ENCODE results near the gene SNURF.
A peak's percentile ranks its signal among the peaks of the same experiment; 100 is the strongest.
"Not testable (repeated sequence)": the region's sequence is repeated elsewhere in the genome, so short reads cannot be mapped to it uniquely, and the experiment has no call there.

Gene SNURF

DNA sequence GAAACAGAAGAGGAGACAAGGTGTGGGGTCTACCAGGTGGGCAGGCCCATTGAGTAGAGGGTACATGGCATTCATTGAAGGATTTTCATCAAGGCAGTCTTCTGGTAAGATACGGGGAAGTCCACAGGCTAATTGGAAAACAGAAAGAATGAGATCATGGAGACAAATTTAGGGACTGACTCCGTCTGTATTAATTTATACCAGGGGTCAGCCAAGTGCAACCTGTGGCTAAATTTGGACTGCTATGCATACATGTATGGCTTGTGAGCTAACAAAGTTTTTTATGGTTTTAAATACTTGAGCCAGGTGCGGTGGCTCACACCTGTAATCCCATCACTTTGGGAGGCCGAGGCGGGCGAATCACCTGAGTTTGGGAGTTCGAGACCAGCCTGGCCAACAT is 21.1 kb upstream of the SNURF start:
- no peak for DNase-seq (ENCODE audit: low read depth)
- H3K4me3 ChIP-seq (ENCODE audit: low read length) = no peak overlapping the region
- TF ChIP-seq, protein P1, sequence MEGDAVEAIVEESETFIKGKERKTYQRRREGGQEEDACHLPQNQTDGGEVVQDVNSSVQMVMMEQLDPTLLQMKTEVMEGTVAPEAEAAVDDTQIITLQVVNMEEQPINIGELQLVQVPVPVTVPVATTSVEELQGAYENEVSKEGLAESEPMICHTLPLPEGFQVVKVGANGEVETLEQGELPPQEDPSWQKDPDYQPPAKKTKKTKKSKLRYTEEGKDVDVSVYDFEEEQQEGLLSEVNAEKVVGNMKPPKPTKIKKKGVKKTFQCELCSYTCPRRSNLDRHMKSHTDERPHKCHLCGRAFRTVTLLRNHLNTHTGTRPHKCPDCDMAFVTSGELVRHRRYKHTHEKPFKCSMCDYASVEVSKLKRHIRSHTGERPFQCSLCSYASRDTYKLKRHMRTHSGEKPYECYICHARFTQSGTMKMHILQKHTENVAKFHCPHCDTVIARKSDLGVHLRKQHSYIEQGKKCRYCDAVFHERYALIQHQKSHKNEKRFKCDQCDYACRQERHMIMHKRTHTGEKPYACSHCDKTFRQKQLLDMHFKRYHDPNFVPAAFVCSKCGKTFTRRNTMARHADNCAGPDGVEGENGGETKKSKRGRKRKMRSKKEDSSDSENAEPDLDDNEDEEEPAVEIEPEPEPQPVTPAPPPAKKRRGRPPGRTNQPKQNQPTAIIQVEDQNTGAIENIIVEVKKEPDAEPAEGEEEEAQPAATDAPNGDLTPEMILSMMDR (conservative IDR thresholded peaks at IDR 0.05; ENCODE audit: low read length) = no peak

GRCh38 chr15:24938224-24938623 is 16.6 kb upstream of the SNURF start:
- not testable (repeated sequence) for DNase-seq (ENCODE audit: low read depth); H3K4me3 ChIP-seq (ENCODE audit: low read length)

DNA sequence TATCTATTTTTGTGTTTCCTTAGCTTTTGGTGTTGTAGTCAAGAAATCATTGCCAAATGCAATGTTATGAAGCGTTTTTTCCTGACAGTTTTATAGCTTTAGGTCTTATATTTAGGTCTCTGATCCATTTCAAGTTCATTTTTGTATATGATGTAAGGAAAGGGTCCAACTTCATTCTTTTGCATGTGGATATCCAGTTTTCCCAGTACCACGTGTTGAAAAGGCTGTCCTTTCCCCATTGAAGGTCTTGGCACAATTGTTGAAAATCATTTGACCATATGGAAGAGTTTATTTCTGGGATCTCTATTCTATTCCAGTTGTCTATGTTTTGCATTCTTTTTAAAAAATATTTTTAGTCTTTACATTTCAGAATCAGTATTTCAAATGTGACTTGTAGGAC is 14.6 kb upstream of the SNURF start:
- no peak overlapping the region for H3K4me3 ChIP-seq (ENCODE audit: low read length)
- DNase-seq (ENCODE audit: low read depth) = no peak
- TF ChIP-seq, protein P1 (conservative IDR thresholded peaks at IDR 0.05; ENCODE audit: low read length) = no peak

- no peak for DNase-seq (ENCODE audit: low read depth)
- no peak overlapping the region for H3K4me3 ChIP-seq (ENCODE audit: low read length)
- TF ChIP-seq, protein P1 (conservative IDR thresholded peaks at IDR 0.05; ENCODE audit: low read length) = no peak
Measured at GRCh38 chr15:24943361-24943760, 11.4 kb upstream of the SNURF start.

DNA sequence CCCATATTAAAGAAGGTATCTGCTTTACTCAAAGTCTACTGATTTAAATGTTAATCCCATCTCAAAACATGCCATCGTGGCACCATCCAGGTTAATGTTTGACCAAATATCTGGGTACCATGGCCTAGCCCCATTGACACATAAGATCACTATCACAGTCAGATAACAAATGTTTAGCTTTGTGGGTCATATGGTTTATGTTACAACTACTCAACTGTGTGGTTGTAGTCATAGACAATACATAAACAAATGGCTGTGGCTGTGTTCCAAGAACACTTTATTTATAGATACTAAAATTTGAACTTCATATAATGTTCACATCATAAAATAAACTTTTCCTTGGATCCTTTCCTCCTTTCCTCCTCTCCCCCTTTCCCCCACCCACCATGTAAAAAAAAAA is 9.8 kb upstream of the SNURF start:
- H3K4me3 ChIP-seq (ENCODE audit: low read length) = no peak overlapping the region
- TF ChIP-seq, protein P1 (conservative IDR thresholded peaks at IDR 0.05; ENCODE audit: low read length) = no peak
- no peak for DNase-seq (ENCODE audit: low read depth)

DNA sequence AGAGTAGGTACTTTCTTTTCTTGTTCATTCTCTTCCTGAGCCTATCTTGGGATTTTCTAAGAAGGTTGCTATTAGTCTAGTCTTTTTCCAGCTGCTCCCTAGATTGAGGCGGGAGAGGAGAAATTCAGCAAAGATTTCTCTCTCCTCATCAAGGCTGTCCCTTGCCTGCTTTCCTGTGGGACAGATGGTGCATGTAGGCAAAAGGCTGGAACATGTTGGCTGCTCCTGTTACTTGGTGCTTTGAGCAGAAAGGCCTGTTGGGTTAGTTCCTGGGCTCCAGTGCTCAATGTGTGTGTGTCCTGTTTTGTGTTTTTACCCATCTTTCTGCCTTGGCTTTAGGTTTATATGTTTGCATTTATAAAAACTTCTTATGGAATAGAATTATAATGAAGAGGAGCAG is 9.1 kb upstream of the SNURF start:
- DNase-seq (ENCODE audit: low read depth) = no peak
- H3K4me3 ChIP-seq (ENCODE audit: low read length) = no peak overlapping the region
- TF ChIP-seq, protein P1 (conservative IDR thresholded peaks at IDR 0.05; ENCODE audit: low read length) = no peak

- H3K4me3 ChIP-seq (ENCODE audit: low read length) = no peak overlapping the region
- no peak for DNase-seq (ENCODE audit: low read depth)
- TF ChIP-seq, protein P1 (conservative IDR thresholded peaks at IDR 0.05; ENCODE audit: low read length) = no peak
Measured at GRCh38 chr15:24948495-24948894, 6.3 kb upstream of the SNURF start.

GRCh38 chr15:24955531-24955921 is 739 bp downstream of the SNURF start:
- DNase-seq (ENCODE audit: low read depth) = no peak
- H3K4me3 ChIP-seq (ENCODE audit: low read length) = peak overlapping the region; percentile 91
- TF ChIP-seq, protein P1 (conservative IDR thresholded peaks at IDR 0.05; ENCODE audit: low read length) = no peak
